ENCODE data around the gene HBS1L.

The HBS1L gene

GRCh38 chr6:134948142-134948541, 106.5 kb downstream of the HBS1L start:
- no peak for DNase-seq

GRCh38 chr6:134945045-134945444, 109.6 kb downstream of the HBS1L start:
- DNase-seq, result no peak

- no peak for DNase-seq
These were observed 111.0 kb downstream of the HBS1L start for GRCh38 chr6:134943522-134944111.

GRCh38 chr6:134938896-134939295, 115.7 kb downstream of the HBS1L start:
- peak; percentile 58 to 88 for DNase-seq

DNA sequence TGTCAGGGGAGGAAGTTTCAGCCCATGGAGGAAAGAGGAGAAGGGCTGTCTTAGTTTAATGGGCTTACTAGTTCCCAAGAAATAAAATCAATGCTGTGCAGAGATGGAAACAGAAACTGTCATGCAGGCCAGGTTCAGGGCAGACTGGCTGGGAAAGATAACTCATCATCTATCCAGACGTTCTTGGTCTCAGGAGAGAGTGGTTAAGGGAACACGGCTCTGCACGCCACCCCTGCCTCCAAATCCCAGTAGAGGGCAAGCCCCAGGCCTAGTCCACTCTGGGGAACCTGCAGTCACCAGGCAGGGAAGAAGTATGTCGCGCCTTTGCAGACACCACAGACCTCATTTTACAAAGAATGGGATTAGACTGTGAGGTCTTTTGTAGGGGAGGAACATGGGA, 117.2 kb downstream of the HBS1L start:
- DNase-seq, result no peak

- no peak for DNase-seq
These were observed 117.7 kb downstream of the HBS1L start for GRCh38 chr6:134936931-134937330.

- no peak for DNase-seq
These were observed 118.1 kb downstream of the HBS1L start for GRCh38 chr6:134936476-134936875.

- no peak for DNase-seq
These were observed 119.7 kb downstream of the HBS1L start for GRCh38 chr6:134934793-134935485.

- no peak for DNase-seq
These were observed 121.8 kb downstream of the HBS1L start for GRCh38 chr6:134932535-134933470.

- no peak for DNase-seq
These were observed 122.5 kb downstream of the HBS1L start for GRCh38 chr6:134932098-134932497.

DNA sequence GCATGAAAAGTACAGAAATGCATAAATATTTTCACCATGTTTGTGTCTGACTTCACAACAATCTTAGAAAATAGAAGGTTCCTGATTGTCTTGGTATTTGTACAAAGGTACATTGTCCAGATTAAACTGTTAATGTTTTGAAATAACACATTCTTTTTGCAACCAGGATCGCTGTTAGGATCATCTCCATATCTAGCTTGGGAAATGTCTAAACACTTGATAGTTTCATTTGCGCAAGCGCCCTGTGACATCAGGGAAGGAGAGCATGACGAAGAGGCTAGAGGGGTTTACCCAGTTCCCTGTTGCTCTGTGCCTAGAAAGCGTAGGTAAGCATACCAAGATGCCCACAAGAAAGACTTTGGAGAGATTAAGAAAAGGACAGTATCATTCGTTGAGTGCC, 124.2 kb downstream of the HBS1L start:
- no peak for DNase-seq

GRCh38 chr6:134928151-134928900, 126.3 kb downstream of the HBS1L start:
- no peak for DNase-seq

GRCh38 chr6:134925800-134926199, 128.8 kb downstream of the HBS1L start:
- no peak for DNase-seq

DNA sequence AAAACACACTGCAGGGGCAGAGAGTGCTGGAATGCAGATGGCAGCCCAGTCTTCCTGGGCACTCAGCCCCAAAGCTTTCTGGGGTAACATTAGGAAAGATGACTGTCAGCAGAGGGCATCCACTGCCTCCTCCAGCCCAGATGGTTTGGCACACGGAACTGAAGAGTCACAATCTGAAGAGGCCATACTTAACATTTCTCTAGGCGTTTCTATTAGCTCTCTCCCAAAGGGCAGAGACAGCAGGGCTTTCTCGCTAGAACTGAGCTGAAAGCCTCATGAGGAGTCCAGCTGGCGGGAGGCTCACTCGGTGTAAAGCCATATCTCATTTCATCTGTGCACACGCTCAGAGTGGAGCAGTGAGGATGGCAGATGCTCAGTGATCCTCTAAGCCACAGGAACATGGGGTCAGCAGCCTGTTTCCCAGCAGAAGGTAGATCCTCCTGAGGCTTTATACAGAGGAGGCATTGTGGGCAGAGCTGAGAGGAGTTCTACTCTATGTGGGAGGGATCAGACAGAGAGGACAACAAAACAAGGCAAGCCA, 132.8 kb downstream of the HBS1L start:
- DNase-seq, result no peak

DNA sequence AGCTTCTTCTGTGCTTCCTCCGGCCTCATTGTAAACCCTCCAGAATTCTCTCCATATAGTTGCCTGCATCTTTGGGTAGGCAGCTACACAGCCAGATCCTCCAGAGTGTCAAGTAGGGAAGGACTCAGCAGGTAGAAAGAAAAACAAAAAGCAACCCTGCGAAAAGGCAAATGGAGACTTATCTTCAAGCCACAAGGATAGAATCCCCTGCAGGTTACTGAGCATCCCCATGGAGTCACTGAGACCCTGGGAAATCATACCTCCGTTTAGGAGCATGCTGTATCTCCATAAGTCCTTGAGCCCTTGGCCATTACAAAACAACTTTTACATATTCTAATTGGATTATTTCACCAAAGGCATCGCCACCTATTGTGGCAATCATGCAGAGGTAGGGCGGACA, 133.3 kb downstream of the HBS1L start:
- no peak for DNase-seq

GRCh38 chr6:134920422-134920821, 134.2 kb downstream of the HBS1L start:
- no peak for DNase-seq

DNA sequence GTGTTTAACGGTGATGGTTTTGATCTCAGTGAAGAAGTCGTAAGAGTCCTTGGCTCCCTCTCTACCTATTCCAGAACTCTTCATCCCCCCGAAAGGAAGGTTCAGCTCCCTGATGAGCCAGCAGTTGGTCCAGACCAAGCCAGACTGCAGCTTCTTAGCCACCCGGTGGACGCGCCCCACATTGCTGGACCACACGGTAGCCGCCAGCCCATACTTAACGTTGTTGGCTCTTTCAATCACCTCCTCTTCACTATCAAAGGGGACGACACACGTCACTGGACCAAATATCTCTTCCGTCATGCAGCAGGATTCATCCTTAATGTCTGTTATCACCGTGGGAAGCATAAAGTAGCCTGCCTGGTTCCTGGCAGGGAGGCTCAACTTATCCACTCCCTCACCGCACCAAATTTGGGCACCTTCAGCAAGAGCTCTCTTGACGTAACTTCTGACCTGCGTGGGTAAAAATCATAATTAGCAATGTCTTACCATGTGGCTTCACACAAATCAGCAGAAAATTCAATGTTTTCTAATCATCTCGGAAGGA, 136.1 kb downstream of the HBS1L start:
- DNase-seq, result no peak

- DNase-seq, result no peak
These were observed 143.1 kb downstream of the HBS1L start for GRCh38 chr6:134911547-134911946.

DNA sequence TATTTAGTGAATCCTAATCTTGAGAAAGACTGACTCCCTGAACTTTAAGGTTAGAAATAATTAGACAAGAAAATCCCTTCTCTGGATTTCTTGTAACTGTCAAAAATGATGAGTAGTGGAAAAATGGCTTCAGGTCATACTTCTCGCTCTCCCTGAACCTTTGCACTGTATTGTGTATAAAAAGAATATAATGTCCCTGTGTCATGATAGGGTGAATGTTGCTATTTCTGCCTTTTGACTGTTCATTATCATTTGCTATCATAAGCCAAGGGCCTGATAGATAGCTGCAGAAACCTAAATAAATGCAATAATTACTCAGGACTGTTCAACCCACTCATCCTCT, 144.1 kb downstream of the HBS1L start:
- DNase-seq, result no peak

All from stimulated activated CD4-positive, alpha-beta T cell treated with anti-CD3 and anti-CD28 coated beads, Interleukin-4, amount 100 ng/mL, for 4 hours (primary cell).